ENCODE data around the gene NDUFC2.

DNA sequence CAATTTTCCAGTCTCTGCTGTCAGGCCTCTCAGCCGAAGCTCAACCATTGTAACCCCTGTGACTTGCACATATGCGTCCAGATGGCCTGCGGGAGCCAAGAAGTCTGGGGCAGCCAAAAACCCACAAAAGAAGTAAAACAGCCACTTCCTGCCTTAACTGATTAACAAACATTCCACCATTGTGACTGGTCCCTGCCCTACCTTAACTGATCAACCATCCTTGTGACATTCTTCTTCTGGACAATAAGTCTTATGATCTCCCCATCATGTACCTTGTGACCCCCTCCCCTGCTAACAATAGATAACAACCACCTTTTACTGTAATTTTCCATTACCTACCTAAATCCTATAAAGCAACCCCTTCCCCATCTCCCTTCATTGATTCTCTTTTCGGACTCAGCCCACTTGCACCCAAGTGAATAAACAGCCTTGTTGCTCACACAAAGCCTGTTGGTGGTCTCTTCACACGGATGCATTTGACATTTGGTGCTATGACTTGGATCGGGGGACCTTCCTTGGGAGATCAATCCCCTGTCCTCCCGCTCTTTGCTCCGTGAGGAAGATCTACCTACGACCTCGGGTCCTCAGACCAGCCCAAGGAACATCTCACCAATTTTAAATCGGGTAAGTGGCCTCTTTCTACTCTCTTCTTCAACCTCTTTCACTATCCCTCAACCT lies 1.3 kb upstream of the NDUFC2 start:
- TF ChIP-seq, protein P1, sequence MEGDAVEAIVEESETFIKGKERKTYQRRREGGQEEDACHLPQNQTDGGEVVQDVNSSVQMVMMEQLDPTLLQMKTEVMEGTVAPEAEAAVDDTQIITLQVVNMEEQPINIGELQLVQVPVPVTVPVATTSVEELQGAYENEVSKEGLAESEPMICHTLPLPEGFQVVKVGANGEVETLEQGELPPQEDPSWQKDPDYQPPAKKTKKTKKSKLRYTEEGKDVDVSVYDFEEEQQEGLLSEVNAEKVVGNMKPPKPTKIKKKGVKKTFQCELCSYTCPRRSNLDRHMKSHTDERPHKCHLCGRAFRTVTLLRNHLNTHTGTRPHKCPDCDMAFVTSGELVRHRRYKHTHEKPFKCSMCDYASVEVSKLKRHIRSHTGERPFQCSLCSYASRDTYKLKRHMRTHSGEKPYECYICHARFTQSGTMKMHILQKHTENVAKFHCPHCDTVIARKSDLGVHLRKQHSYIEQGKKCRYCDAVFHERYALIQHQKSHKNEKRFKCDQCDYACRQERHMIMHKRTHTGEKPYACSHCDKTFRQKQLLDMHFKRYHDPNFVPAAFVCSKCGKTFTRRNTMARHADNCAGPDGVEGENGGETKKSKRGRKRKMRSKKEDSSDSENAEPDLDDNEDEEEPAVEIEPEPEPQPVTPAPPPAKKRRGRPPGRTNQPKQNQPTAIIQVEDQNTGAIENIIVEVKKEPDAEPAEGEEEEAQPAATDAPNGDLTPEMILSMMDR (IDR thresholded peaks at IDR 0.05) = no peak
- TF ChIP-seq POLR2A (IDR thresholded peaks at IDR 0.05) = no peak

All from sigmoid colon (tissue), 3 donors.